IPS-NIHi7 (cell line): ENCODE results near the gene EXOC3L4.
A peak's percentile ranks its signal among the peaks of the same experiment; 100 is the strongest.

Experiments used
- DNase-seq: peaks from one replicate; pipeline ENCODE4 v3.0.0; 2012; ENCODE audit warnings: mixed read lengths; ENCODE audit errors: extremely low spot score

The EXOC3L4 gene

GRCh38 chr14:103091041-103091882 lies 3.3 kb upstream of the EXOC3L4 start:
- peak; percentile 78 for DNase-seq

GRCh38 chr14:103091883-103092222 lies 2.7 kb upstream of the EXOC3L4 start:
- no peak for DNase-seq

- no peak for DNase-seq
Measured at GRCh38 chr14:103093856-103094405, 594 bp upstream of the EXOC3L4 start.

- DNase-seq = no peak
Measured at GRCh38 chr14:103095210-103095778, 769 bp downstream of the EXOC3L4 start.

GRCh38 chr14:103096387-103096786 lies 1.9 kb downstream of the EXOC3L4 start:
- DNase-seq = no peak

GRCh38 chr14:103097244-103097993 lies 2.9 kb downstream of the EXOC3L4 start:
- DNase-seq = no peak

GRCh38 chr14:103097994-103098957 lies 3.8 kb downstream of the EXOC3L4 start:
- no peak for DNase-seq

GRCh38 chr14:103099081-103099732 lies 4.7 kb downstream of the EXOC3L4 start:
- no peak for DNase-seq

GRCh38 chr14:103099733-103100280 lies 5.3 kb downstream of the EXOC3L4 start:
- DNase-seq = no peak

GRCh38 chr14:103100281-103101121 lies 6.0 kb downstream of the EXOC3L4 start:
- no peak for DNase-seq

- DNase-seq = no peak
Measured at GRCh38 chr14:103101257-103101962, 6.9 kb downstream of the EXOC3L4 start.

- DNase-seq = no peak
Measured at GRCh38 chr14:103101963-103102688, 7.6 kb downstream of the EXOC3L4 start.

GRCh38 chr14:103102689-103103260 lies 8.2 kb downstream of the EXOC3L4 start:
- DNase-seq = no peak

GRCh38 chr14:103103461-103104388 lies 9.2 kb downstream of the EXOC3L4 start:
- DNase-seq = no peak

GRCh38 chr14:103104389-103104653 lies 9.8 kb downstream of the EXOC3L4 start:
- DNase-seq = no peak

- peak; percentile 85 for DNase-seq
Measured at GRCh38 chr14:103104654-103105452, 10.3 kb downstream of the EXOC3L4 start.
